ENCODE measurements around the gene SUN5.

The SUN5 gene

GRCh38 chr20:32973077-32973717 lies 31.0 kb downstream of the SUN5 start:
- Mint-ChIP-seq H3K4me1 (ENCODE audit: low read depth) (peaks cover 15% of the 10 kb centered on the region), H3K9me3 (peaks cover 17% of the 10 kb centered on the region), H3K27me3 (no peaks in the 10 kb centered on the region), H3K27ac (no peak overlapping the region), H3K36me3 (ENCODE audit: low read depth) (peaks cover 6% of the 10 kb centered on the region), H3K4me3 (peak overlapping the region; percentile 7)
- DNase-seq, result no peak

DNA sequence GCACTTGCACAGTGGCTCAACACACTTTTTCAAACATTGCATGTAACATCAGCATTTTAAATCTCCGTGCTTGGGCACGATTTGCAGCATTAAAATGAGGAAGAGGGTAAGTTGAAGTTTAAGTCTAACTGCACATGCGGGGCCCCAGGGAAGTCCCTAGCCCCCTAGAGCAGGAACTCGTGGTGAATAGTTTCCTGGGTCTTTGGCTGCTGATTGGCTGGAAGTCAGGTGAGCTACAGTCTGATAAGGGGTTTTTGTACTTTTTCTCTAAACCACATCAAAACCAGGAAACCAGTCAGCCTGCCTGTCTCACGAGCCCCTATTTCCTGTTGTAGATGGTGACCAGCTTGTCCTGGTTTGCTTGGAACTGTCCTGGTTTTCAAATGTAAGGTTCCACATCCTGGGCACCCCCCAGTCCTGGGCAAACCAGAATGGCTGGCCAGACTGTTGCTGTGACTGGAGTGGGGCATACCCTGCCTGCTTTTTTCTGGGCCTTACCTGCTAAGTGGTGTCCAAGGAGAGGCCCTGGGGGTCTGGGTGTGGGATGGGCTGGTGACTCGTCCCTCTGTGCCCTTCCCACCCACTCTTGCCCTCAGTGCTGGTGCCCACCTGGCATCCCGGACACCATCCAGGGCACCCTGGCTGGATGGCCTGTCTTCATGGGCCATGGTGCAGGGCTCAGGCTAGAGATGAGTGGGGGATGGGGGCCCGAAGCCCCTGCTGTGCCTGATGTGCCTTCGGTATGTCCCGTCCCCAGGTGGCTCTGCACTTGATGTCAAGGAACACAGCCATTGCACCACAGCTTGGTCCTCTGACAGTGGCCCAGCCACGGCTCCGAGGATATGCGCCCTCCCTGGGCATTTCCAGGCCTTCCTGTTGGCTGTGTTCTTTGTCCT lies 31.8 kb downstream of the SUN5 start:
- Mint-ChIP-seq H3K27me3 (no peaks in the 10 kb centered on the region), H3K4me1 (ENCODE audit: low read depth) (peaks cover 13% of the 10 kb centered on the region)

GRCh38 chr20:32971703-32972161 lies 32.5 kb downstream of the SUN5 start:
- Mint-ChIP-seq H3K36me3 (ENCODE audit: low read depth) (peaks cover 6% of the 10 kb centered on the region), H3K27me3 (no peaks in the 10 kb centered on the region), H3K4me1 (ENCODE audit: low read depth) (peaks cover 7% of the 10 kb centered on the region), H3K9me3 (peaks cover 14% of the 10 kb centered on the region), H3K27ac (no peak overlapping the region), H3K4me3 (no peak overlapping the region)
- peak; percentile 70 for DNase-seq

More for the DNA sequence above, 31.8 kb downstream of the SUN5 start:
- DNase-seq, result peak; percentile 79
- H3K36me3 Mint-ChIP-seq (ENCODE audit: low read depth), result peaks cover 6% of the 10 kb centered on the region
- no peak overlapping the region for H3K27ac Mint-ChIP-seq
- H3K9me3 Mint-ChIP-seq, result peaks cover 17% of the 10 kb centered on the region
- no peak overlapping the region for H3K4me3 Mint-ChIP-seq

DNA sequence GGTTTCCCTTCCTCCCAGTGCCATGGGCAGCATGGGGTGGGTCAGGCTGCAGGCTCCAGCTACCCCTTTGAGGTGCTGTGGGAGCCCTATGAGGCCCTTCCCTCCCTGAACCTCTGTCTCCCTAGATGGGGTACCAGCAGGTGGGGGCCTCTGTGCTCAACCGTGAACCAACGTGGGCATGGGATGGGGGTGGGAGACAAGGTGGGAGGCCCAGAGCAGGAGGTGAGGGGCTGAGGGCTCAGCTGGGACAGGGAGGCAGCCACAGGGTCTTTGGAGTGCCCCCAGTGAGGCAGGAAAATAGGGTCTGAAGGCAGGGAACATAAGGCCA lies 33.3 kb downstream of the SUN5 start:
- DNase-seq, result peak; percentile 63
- Mint-ChIP-seq H3K27me3 (no peaks in the 10 kb centered on the region), H3K4me1 (ENCODE audit: low read depth) (no peaks in the 10 kb centered on the region), H3K36me3 (ENCODE audit: low read depth) (peaks cover 6% of the 10 kb centered on the region), H3K27ac (no peak overlapping the region), H3K9me3 (peaks cover 6% of the 10 kb centered on the region), H3K4me3 (no peak overlapping the region)

GRCh38 chr20:32970115-32970972 lies 33.9 kb downstream of the SUN5 start:
- H3K27ac Mint-ChIP-seq, result no peak overlapping the region
- H3K9me3 Mint-ChIP-seq, result peaks cover 3% of the 10 kb centered on the region
- no peak for DNase-seq
- no peaks in the 10 kb centered on the region for H3K27me3 Mint-ChIP-seq
- H3K36me3 Mint-ChIP-seq (ENCODE audit: low read depth), result peaks cover 6% of the 10 kb centered on the region
- no peaks in the 10 kb centered on the region for H3K4me1 Mint-ChIP-seq (ENCODE audit: low read depth)
- H3K4me3 Mint-ChIP-seq, result peak overlapping the region; percentile 8

GRCh38 chr20:32969356-32970114 lies 34.7 kb downstream of the SUN5 start:
- Mint-ChIP-seq H3K9me3 (no peaks in the 10 kb centered on the region), H3K27ac (no peak overlapping the region), H3K27me3 (no peaks in the 10 kb centered on the region), H3K4me1 (ENCODE audit: low read depth) (no peaks in the 10 kb centered on the region), H3K4me3 (peak overlapping the region; percentile 8), H3K36me3 (ENCODE audit: low read depth) (peaks cover 3% of the 10 kb centered on the region)
- peak; percentile 45 for DNase-seq

DNA sequence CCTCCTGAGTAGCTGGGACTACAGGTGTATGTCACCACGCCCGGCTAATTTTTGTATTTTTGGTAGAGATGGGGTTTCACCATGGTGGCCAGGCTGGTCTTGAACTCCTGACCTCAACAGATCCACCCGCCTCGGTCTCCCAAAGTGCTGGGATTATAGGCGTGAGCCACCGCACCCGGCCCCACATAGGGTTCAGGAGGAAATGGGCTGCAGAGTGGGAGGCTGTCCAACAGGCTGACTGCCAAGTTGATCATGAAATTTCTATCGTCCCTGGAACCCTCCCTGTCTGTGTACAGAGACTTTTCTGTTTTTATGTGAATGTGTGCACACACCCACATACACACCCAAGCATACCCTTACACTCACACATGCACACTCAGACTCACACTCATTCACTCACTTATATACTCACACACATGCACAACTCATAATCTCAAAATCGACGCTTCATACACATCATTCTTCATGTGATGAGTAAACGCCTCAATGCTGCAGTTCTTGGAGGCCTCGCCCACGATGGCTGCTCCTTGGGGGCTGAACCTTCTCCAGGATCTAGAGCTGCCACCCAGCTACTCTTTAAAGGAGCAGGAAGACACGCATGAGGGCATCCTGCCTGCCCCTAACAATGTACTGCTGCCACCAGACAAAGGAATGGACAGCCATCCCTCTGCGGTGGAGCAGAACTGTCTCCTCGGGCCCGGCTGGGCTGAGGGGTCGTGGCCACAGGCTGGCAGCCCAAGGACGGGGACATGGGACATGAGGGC lies 35.6 kb downstream of the SUN5 start:
- H3K27me3 Mint-ChIP-seq, result no peaks in the 10 kb centered on the region
- peak; percentile 66 for DNase-seq
- peaks cover 4% of the 10 kb centered on the region for H3K4me1 Mint-ChIP-seq (ENCODE audit: low read depth)
- H3K9me3 Mint-ChIP-seq, result no peaks in the 10 kb centered on the region
- H3K4me3 Mint-ChIP-seq, result peak overlapping the region; percentile 58
- no peak overlapping the region for H3K27ac Mint-ChIP-seq
- peaks cover 3% of the 10 kb centered on the region for H3K36me3 Mint-ChIP-seq (ENCODE audit: low read depth)

GRCh38 chr20:32967961-32968457 lies 36.2 kb downstream of the SUN5 start:
- peaks cover 10% of the 10 kb centered on the region for H3K4me1 Mint-ChIP-seq (ENCODE audit: low read depth)
- H3K27me3 Mint-ChIP-seq, result no peaks in the 10 kb centered on the region
- no peak overlapping the region for H3K27ac Mint-ChIP-seq
- peaks cover 2% of the 10 kb centered on the region for H3K36me3 Mint-ChIP-seq (ENCODE audit: low read depth)
- H3K4me3 Mint-ChIP-seq, result peak overlapping the region; percentile 58
- no peaks in the 10 kb centered on the region for H3K9me3 Mint-ChIP-seq
- DNase-seq, result peak; percentile 69

DNA sequence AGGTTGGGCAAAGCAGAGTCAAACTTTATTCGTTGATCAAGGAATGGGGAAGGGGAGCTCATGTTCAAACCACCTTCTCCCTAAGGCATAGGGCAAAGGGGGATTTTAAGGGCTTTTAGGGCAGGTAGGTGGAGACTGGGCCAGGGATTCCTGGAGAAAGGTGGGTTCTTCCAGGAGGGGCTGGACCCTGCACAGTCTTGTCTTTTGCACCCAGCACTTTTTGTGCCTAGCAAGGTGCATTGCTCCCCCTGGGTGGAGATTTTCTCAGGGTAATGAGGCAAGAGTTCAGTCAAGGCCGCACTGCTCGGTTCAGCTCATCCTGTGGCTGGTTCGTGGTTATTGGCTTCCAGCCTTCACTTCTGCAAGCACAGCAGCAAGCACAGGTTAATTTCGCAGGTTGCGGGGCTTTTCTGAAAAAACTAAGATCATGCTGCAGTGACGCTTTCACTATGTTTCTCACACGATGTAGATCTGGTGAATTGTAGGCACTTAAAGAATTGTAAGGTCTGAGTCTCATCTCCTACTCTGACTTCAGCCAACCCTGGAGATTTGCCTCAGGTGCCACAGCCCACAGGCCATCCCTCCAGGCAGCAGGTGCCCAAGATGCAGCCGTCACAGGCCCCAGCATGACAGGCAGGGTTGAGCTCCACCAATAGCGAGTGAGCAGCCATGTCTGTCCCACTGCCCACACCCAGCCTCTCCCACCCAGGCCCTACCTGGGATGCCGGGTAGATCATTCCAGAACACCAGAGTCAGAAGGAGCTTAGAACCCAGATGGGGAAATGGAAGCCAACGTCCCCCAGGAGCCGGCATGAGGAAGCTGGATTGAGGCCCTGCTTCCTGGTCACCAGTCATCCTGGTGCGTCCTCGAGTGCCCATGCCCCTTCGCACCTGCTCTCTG lies 37.1 kb downstream of the SUN5 start:
- peak overlapping the region; percentile 58 for H3K4me3 Mint-ChIP-seq
- H3K27me3 Mint-ChIP-seq, result no peaks in the 10 kb centered on the region
- DNase-seq, result peak; percentile 65
- peaks cover 14% of the 10 kb centered on the region for H3K4me1 Mint-ChIP-seq (ENCODE audit: low read depth)
- no peak overlapping the region for H3K27ac Mint-ChIP-seq
- H3K9me3 Mint-ChIP-seq, result no peaks in the 10 kb centered on the region
- H3K36me3 Mint-ChIP-seq (ENCODE audit: low read depth), result no peaks in the 10 kb centered on the region

DNA sequence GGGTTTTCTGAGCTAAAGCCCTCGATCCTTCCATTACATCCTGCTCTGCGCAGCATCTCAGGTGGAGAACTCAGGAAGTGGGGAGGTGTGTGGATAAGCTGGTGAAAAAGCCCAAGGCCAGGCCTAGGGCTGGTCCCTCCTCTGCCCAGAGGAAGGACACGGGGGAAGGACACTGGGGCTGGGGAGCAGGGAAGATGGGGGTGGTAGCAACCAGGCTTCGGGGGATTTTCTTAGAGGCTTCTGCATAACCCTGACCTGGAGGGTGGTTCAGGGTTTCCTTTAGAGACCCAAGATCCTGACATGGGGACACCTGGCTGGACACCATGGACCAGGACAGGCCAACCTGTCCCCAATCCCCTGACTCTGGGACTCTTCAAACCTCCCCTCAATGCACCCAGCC lies 37.9 kb downstream of the SUN5 start:
- no peaks in the 10 kb centered on the region for H3K27me3 Mint-ChIP-seq
- DNase-seq, result peak; percentile 36
- no peak overlapping the region for H3K27ac Mint-ChIP-seq
- H3K9me3 Mint-ChIP-seq, result no peaks in the 10 kb centered on the region
- no peak overlapping the region for H3K4me3 Mint-ChIP-seq
- peaks cover 21% of the 10 kb centered on the region for H3K4me1 Mint-ChIP-seq (ENCODE audit: low read depth)
- H3K36me3 Mint-ChIP-seq (ENCODE audit: low read depth), result no peaks in the 10 kb centered on the region

GRCh38 chr20:32965581-32966373 lies 38.5 kb downstream of the SUN5 start:
- Mint-ChIP-seq H3K4me3 (no peak overlapping the region), H3K27me3 (no peaks in the 10 kb centered on the region), H3K4me1 (ENCODE audit: low read depth) (peaks cover 24% of the 10 kb centered on the region), H3K36me3 (ENCODE audit: low read depth) (no peaks in the 10 kb centered on the region), H3K9me3 (no peaks in the 10 kb centered on the region), H3K27ac (peak overlapping the region; percentile 23)
- DNase-seq, result peak; percentile 53

DNA sequence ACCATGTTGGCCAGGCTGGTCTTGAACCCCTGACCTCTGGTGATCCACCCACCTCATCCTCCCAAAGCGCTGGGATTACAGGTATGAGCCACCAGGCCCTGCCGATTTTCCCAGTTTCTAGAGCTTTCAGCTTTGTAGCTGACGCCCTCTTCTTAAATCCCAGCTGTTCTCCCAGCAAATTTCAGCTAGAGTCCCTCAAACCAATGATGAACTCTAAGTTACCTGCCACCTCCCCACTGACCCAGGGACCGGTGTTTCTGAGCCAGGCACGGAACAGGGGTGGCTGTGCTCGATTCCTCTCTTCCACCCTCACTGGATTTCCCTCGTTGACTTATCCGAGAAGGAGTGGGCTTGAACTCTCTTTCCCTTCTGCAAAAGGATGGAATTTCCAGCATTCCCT lies 39.1 kb downstream of the SUN5 start:
- Mint-ChIP-seq H3K27me3 (no peaks in the 10 kb centered on the region), H3K36me3 (ENCODE audit: low read depth) (no peaks in the 10 kb centered on the region), H3K4me1 (ENCODE audit: low read depth) (peaks cover 24% of the 10 kb centered on the region), H3K4me3 (no peak overlapping the region), H3K9me3 (no peaks in the 10 kb centered on the region), H3K27ac (peak overlapping the region; percentile 23)
- peak; percentile 27 for DNase-seq

Measured in activated T-cell treated with anti-CD3 and anti-CD28 coated beads, Interleukin-2, amount 50 U/mL, for 24 hours (primary cell).